ENCODE data around the gene CSNK1D. TPM values are rescaled to one million over a fixed set of nuclear protein-coding genes. Genes with fewer than 3 reads are reported as not detected.
A peak's percentile ranks its signal among the peaks of the same experiment; 100 is the strongest.
"Not testable (repeated sequence)": the region's sequence is repeated elsewhere in the genome, so short reads cannot be mapped to it uniquely, and the experiment has no call there.

Gene CSNK1D
- total and polyA plus RNA-seq, 4 experiments from 2014 or later = 31.6 to 182 (median 129) TPM

DNA sequence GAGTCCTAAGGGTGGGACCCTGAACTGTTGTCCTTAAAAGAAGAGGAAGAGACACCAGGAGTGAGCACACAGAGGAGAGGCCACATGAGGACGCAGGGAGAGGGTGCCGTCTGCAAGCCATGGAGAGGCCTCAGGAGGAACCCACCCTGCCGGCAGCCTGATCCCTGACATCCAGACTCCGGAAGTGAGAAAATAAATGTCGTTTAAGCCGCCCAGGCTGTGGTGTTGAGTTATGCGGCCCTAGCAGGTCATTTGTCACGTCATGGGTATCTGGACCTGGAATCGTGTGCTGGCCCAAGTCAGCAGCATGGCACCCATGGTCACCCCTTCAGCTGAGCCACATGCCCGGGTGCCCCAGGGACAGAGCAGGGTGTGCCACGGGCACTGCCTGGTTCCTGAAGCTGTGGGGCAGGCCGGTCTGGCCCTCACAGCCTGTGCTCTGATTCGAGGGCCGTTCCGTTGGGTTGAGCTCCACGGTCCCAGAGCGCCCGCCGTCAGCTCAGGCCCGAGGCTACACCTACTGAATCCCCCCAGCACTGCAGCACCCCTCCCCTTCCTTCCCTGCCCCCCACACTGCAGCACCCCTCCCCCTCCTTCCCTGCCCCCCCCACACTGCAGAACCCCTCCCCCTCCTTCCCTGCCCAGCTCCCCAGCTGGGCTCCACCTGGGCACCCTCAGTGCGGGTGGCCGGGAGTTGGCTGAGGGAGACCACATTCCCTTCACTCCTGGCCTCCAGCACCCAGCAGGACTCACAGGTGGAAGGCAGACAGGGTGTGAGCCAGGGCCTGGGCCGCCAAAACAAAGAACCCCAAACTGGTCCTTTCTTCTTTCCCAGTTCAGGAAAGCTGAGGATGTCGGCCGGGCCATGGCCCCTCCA, 58.2 kb downstream of the CSNK1D start:
- H3K27me3 Mint-ChIP-seq = no peaks in the 10 kb centered on the region
- peak overlapping the region in 5 of 8 donors; percentile 36 to 83 (median 43) for H3K4me3 Mint-ChIP-seq
- Histone ChIP-seq H3K4me1 (ENCODE audit: insufficient read depth, low read length) (peaks cover 49% of the 10 kb centered on the region), H3K4me3 (ENCODE audit: low read length in 2 of 2) (no peak overlapping the region), H3K27me3 (ENCODE audit: insufficient read depth, low read length) (no peaks in the 10 kb centered on the region), H3K9me3 (ENCODE audit: control insufficient read depth in 1 of 2, low read length in 2 of 2) (no peaks in the 10 kb centered on the region), H3K36me3 (ENCODE audit: insufficient read depth, low read length) (no peaks in the 10 kb centered on the region), H3K27ac (ENCODE audit: low read depth, low read length) (no peak overlapping the region)
- CTCF ChIA-PET (ENCODE audit: partially characterized antibody) = interaction anchor here (1.9 to 3.0 kb wide), 2 partner anchors 9 to 20 kb away, joined by 8 to 10 read pairs; no protein-coding TSS in a partner anchor
- peaks cover 11 to 34% (median 28%) of the 10 kb centered on the region in 4 donors for H3K4me1 Mint-ChIP-seq
- H3K9me3 Mint-ChIP-seq = no peaks in the 10 kb centered on the region
- intact Hi-C loops (cut with micrococcal nuclease) = no loop called here
- peak overlapping the region; percentile 10 to 91 (median 77) for H3K27ac Mint-ChIP-seq
- POLR2A ChIA-PET (ENCODE audit: partially characterized antibody) = interaction anchor here (0.6 to 4.4 kb wide), 8 partner anchors 10 to 78 kb away, joined by 3 to 21 read pairs (median 4); partner anchors contain the start of gene SLC16A3
- no peaks in the 10 kb centered on the region for H3K36me3 Mint-ChIP-seq
- no peak for DNase-seq

- peak overlapping the region in 7 of 8 donors; percentile 26 to 74 (median 53) for H3K4me3 Mint-ChIP-seq
- Histone ChIP-seq H3K27me3 (ENCODE audit: insufficient read depth, low read length) (no peaks in the 10 kb centered on the region), H3K27ac (ENCODE audit: low read depth, low read length) (no peak overlapping the region), H3K36me3 (ENCODE audit: insufficient read depth, low read length) (no peaks in the 10 kb centered on the region), H3K9me3 (ENCODE audit: control insufficient read depth in 1 of 2, low read length in 2 of 2) (no peaks in the 10 kb centered on the region), H3K4me1 (ENCODE audit: insufficient read depth, low read length) (peaks cover 49% of the 10 kb centered on the region), H3K4me3 (ENCODE audit: low read length in 2 of 2) (no peak overlapping the region)
- ChIA-PET POLR2A (ENCODE audit: partially characterized antibody) (interaction anchor here (1.2 to 4.4 kb wide), 8 partner anchors 9 to 184 kb away, joined by 3 to 22 read pairs (median 6); partner anchors contain the start of gene SLC16A3), CTCF (ENCODE audit: partially characterized antibody) (interaction anchor here (1.9 to 3.0 kb wide), 2 partner anchors 8 to 22 kb away, joined by 8 to 10 read pairs; no protein-coding TSS in a partner anchor)
- no peaks in the 10 kb centered on the region for H3K9me3 Mint-ChIP-seq
- H3K36me3 Mint-ChIP-seq = no peaks in the 10 kb centered on the region
- intact Hi-C loops (cut with micrococcal nuclease) = no loop called here
- peaks cover 11 to 40% (median 28%) of the 10 kb centered on the region in 4 donors for H3K4me1 Mint-ChIP-seq
- no peak for DNase-seq
- H3K27ac Mint-ChIP-seq = peak overlapping the region; percentile 36 to 91 (median 81)
- no peaks in the 10 kb centered on the region for H3K27me3 Mint-ChIP-seq
Observed at GRCh38 chr17:82214012-82214628, 59.4 kb downstream of the CSNK1D start.

- H3K27ac Mint-ChIP-seq = peak overlapping the region; percentile 8 to 98 (median 91)
- Histone ChIP-seq H3K36me3 (ENCODE audit: insufficient read depth, low read length) (no peaks in the 10 kb centered on the region), H3K9me3 (ENCODE audit: control insufficient read depth in 1 of 2, low read length in 2 of 2) (no peaks in the 10 kb centered on the region), H3K4me3 (ENCODE audit: low read length in 2 of 2) (peak overlapping the region; percentile 3 to 64), H3K4me1 (ENCODE audit: insufficient read depth, low read length) (peaks cover 49% of the 10 kb centered on the region), H3K27me3 (ENCODE audit: insufficient read depth, low read length) (no peaks in the 10 kb centered on the region), H3K27ac (ENCODE audit: low read depth, low read length) (peak overlapping the region; percentile 58)
- peaks cover 11 to 40% (median 28%) of the 10 kb centered on the region in 4 donors for H3K4me1 Mint-ChIP-seq
- CTCF ChIA-PET (ENCODE audit: partially characterized antibody) = interaction anchor here (3.0 kb wide), 1 partner anchor 22 kb away, joined by 10 read pairs; no protein-coding TSS in a partner anchor
- H3K36me3 Mint-ChIP-seq = no peaks in the 10 kb centered on the region
- H3K4me3 Mint-ChIP-seq = peak overlapping the region; percentile 85 to 94 (median 88)
- no peaks in the 10 kb centered on the region for H3K27me3 Mint-ChIP-seq
- POLR2A ChIA-PET (ENCODE audit: partially characterized antibody) = interaction anchor here (1.2 to 4.4 kb wide), 8 partner anchors 12 to 183 kb away, joined by 3 to 22 read pairs (median 6); partner anchors contain the start of gene SLC16A3
- intact Hi-C loops (cut with micrococcal nuclease) = no loop called here
- H3K9me3 Mint-ChIP-seq = no peaks in the 10 kb centered on the region
- peak; percentile 38 to 86 (median 49) for DNase-seq
Observed at GRCh38 chr17:82213251-82214011, 60.1 kb downstream of the CSNK1D start.

DNA sequence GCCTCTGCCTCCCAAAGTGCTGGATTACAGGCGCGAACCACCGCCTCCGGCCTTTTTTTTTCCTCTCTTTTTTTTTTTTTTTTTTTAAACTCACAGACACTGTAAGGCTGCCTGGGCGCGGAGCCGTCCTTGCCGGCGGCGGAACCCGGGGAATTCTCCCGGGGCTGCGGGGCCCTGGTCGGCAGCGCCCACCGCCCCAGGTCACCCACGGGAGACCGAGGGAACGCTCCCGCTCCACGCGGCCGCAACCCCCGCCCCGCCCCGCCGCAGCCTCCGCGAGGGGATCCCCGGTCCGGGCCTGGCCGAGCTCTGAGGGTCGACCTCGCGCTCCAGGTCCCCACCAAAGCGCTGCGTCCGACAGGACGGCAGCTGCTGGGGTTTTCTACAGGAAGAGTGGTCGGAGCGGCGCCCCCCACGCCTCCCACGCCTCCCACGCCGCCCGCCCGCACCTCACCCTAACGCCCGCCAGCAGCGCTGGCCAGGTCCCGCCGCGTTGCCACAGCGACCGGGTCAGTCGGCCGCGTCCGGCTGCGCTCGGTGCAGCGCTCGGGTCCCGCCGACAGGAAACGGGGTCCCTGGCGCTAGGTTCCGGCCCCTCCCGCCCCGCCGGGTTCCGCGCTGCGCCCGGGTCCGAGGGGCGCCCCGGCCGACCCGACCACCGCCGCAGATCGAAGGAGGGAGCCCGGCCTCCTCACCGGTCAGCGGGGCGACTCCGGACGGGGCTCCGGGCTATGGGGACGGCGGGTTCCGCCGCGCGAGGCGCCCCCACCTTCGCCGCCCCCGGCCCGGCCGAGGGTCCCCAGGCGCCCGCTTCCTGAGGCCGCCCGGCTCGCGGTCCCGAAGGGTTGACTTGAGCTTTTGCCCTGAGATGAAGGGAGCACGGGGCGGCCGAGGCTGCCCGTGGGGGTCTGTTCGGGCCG, 60.9 kb downstream of the CSNK1D start, which contains the start of gene CCDC57:
TSS of gene CCDC57 (minus strand) at position 512 of the 920 bp plus-strand sequence. CDS start 10,898 bp downstream, outside the sequence.
- Mint-ChIP-seq H3K27me3 (no peaks in the 10 kb centered on the region), H3K4me3 (peak within 1 kb of the TSS; percentile 85 to 94 (median 88)), H3K27ac (peak within 1 kb of the TSS; percentile 8 to 98 (median 91)), H3K9me3 (no peaks in the 10 kb centered on the region), H3K36me3 (peaks cover 0 to 2% of the 10 kb centered on the region in 2 donors), H3K4me1 (peaks cover 12 to 40% (median 29%) of the 10 kb centered on the region in 4 donors)
- H3K4me1 ChIP-seq (ENCODE audit: insufficient read depth, low read length) = peaks cover 49% of the 10 kb centered on the region
- no peaks in the 10 kb centered on the region for H3K36me3 ChIP-seq (ENCODE audit: insufficient read depth, low read length)
- intact Hi-C loops (cut with micrococcal nuclease) = no loop called here
- CTCF ChIA-PET (ENCODE audit: partially characterized antibody) = interaction anchor here (0.9 to 3.0 kb wide), 4 partner anchors 10 to 87 kb away, joined by 3 to 10 read pairs (median 6); no protein-coding TSS in a partner anchor
- H3K4me3 ChIP-seq (ENCODE audit: low read length in 2 of 2) = peak within 1 kb of the TSS; percentile 3 to 64
- H3K27ac ChIP-seq (ENCODE audit: low read depth, low read length) = peak within 1 kb of the TSS; percentile 58
- POLR2A ChIA-PET (ENCODE audit: partially characterized antibody) = interaction anchor here (0.5 to 4.4 kb wide), 13 partner anchors 12 to 307 kb away, joined by 3 to 22 read pairs (median 4); partner anchors contain the start of genes CD7, FOXK2 and SLC16A3
- no peaks in the 10 kb centered on the region for H3K27me3 ChIP-seq (ENCODE audit: insufficient read depth, low read length)
- peak in 4 of 5 donors; percentile 33 to 55 (median 44) for DNase-seq
- H3K9me3 ChIP-seq (ENCODE audit: control insufficient read depth in 1 of 2, low read length in 2 of 2) = no peaks in the 10 kb centered on the region

- H3K9me3 Mint-ChIP-seq; H3K36me3 Mint-ChIP-seq; H3K36me3 ChIP-seq (ENCODE audit: insufficient read depth, low read length); H3K4me3 Mint-ChIP-seq; H3K4me3 ChIP-seq (ENCODE audit: low read length in 2 of 2); H3K27me3 Mint-ChIP-seq; H3K27ac ChIP-seq (ENCODE audit: low read depth, low read length); H3K27me3 ChIP-seq (ENCODE audit: insufficient read depth, low read length); intact Hi-C loops (cut with micrococcal nuclease); CTCF ChIA-PET (ENCODE audit: partially characterized antibody); H3K9me3 ChIP-seq (ENCODE audit: control insufficient read depth in 1 of 2, low read length in 2 of 2); DNase-seq; H3K27ac Mint-ChIP-seq: not testable (repeated sequence)
- peaks cover 18 to 39% (median 28%) of the 10 kb centered on the region in 4 donors for H3K4me1 Mint-ChIP-seq
- peaks cover 46% of the 10 kb centered on the region for H3K4me1 ChIP-seq (ENCODE audit: insufficient read depth, low read length)
- POLR2A ChIA-PET (ENCODE audit: partially characterized antibody) = interaction anchor here (4.4 kb wide), 1 partner anchor 10 kb away, joined by 21 read pairs; no protein-coding TSS in a partner anchor
Observed at GRCh38 chr17:82210655-82211054, 62.8 kb downstream of the CSNK1D start.
